Kidney (tissue), 14 donors: Measurements from ENCODE around the gene XAB2. TPM values are rescaled to one million over a fixed set of nuclear protein-coding genes. Genes with fewer than 3 reads are reported as not detected.

Experiments
- DNase-seq, 5 donors: peaks; one replicate each; pipeline ENCODE4 v3.0.0-alpha.2; 2013 to 2020
- FAIRE-seq: peaks from 2 replicates; lab custom pipeline; 2012; peaks lifted over from hg19 to GRCh38; lab: Jason Lieb, UNC
- H3K27ac ChIP-seq, 2 donors: one replicate each; pipeline ENCODE4 v1.7.0; 2013; ENCODE audit warnings: low read depth in 2 of 2, low read length in 2 of 2, inconsistent platforms in 1 of 2
- H3K27me3 ChIP-seq: one replicate; pipeline ENCODE4 v1.7.1; 2013; ENCODE audit warnings: low read length, inconsistent platforms; ENCODE audit not compliant: control insufficient read depth, insufficient read depth
- H3K36me3 ChIP-seq, 3 donors: one replicate each; pipeline versions ENCODE4 v1.7.0 to v1.7.1; 2013; ENCODE audit warnings: low read length in 3 of 3, control low read depth in 1 of 3, inconsistent platforms in 1 of 3; ENCODE audit not compliant: insufficient read depth in 3 of 3, control insufficient read depth in 2 of 3
- H3K4me1 ChIP-seq, 3 donors: one replicate each; pipeline versions ENCODE4 v1.7.0 to v1.7.1; 2013; ENCODE audit warnings: low read length in 3 of 3, inconsistent platforms in 1 of 3, low read depth in 1 of 3; ENCODE audit not compliant: control insufficient read depth in 2 of 3, insufficient read depth in 2 of 3
- H3K4me3 ChIP-seq, 3 donors: one replicate each; pipeline versions ENCODE4 v1.7.0 to v1.8.1; 2013; ENCODE audit warnings: low read length in 3 of 3, control low read depth in 1 of 3, inconsistent platforms in 1 of 3
- H3K9ac ChIP-seq, 3 donors: one replicate each; pipeline versions ENCODE4 v1.7.0 to v1.7.1; 2013; ENCODE audit warnings: low read length in 3 of 3, control low read depth in 1 of 3, inconsistent platforms in 1 of 3
- H3K9me3 ChIP-seq, 3 donors: one replicate each; pipeline versions ENCODE4 v1.7.0 to v1.7.1; 2013; ENCODE audit warnings: low read length in 3 of 3, control low read depth in 1 of 3, inconsistent platforms in 1 of 3; ENCODE audit not compliant: control insufficient read depth in 2 of 3, insufficient read depth in 1 of 3
- CTCF ChIP-seq: IDR thresholded peaks from 3 replicates; pipeline ENCODE4 v1.5.1; 2012; ENCODE audit warnings: mild to moderate bottlenecking, moderate library complexity, borderline replicate concordance; ENCODE audit not compliant: insufficient read depth; ENCODE audit errors: extremely low read depth
- intact Hi-C: fragments of 100-400 bp; cut with DNase I; formaldehyde crosslinking; loops from one replicate; pipeline ENCODE4 v1.11.1; 2022
- polyA plus RNA-seq: library from polyadenylated mRNA; stranded (reverse); fragments of 350-450 nt; fragmentation: Illumina TruSeq; extraction: RNeasy Lipid Tissue Mini Kit (QIAGEN cat#74804); gene quantifications from one replicate; pipeline ENCODE4 v1.2.3, GENCODE V29; 2014; ENCODE audit warnings: low read depth, low replicate concordance; ENCODE audit not compliant: insufficient read depth
- total RNA-seq: library from RNA; stranded (reverse); fragmentation: NEBNext Ultra II Directional; extraction: Animal tissue kit (Norgen Biotek cat#: 25700); gene quantifications from one replicate; pipeline ENCODE4 v1.2.1, GENCODE V29; 2021
- donor health status: control.
- donor health status: control.
- donor health status: control.
- donor health status: control.
- donor health status: control.
- donor health status: DM: yes; HTN: yes; CAD: no.
- donor health status: Normal renal cell carcinoma (clear cell type).

XAB2 gene
- total and polyA plus RNA-seq, 2 donors from 2014 or later = 34.2 to 44.4 TPM

GRCh38 chr19:7631577-7631976 is 2.2 kb upstream of the XAB2 start:
- H3K4me1 ChIP-seq = peaks cover 0 to 31% (median 7%) of the 10 kb centered on the region in 3 donors
- H3K36me3 ChIP-seq = peaks cover 0 to 6% (median 3%) of the 10 kb centered on the region in 3 donors
- no peak for TF ChIP-seq CTCF
- H3K27me3 ChIP-seq = no peaks in the 10 kb centered on the region
- H3K27ac ChIP-seq = no peak overlapping the region
- DNase-seq = no peak
- H3K9me3 ChIP-seq = no peaks in the 10 kb centered on the region
- no peak for FAIRE-seq
- intact Hi-C loops = no loop called here
- no peak overlapping the region for H3K4me3 ChIP-seq
- no peak overlapping the region for H3K9ac ChIP-seq

GRCh38 chr19:7628589-7629311 is 595 bp downstream of the XAB2 start:
- Histone ChIP-seq H3K9ac (peak overlapping the region; percentile 77 to 99 (median 93)), H3K27ac (peak overlapping the region; percentile 68), H3K9me3 (no peaks in the 10 kb centered on the region), H3K4me3 (peak overlapping the region; percentile 91 to 99 (median 99)), H3K4me1 (peaks cover 0 to 21% (median 7%) of the 10 kb centered on the region in 3 donors), H3K36me3 (peaks cover 0 to 17% (median 3%) of the 10 kb centered on the region in 3 donors), H3K27me3 (no peaks in the 10 kb centered on the region)
- FAIRE-seq = no peak
- TF ChIP-seq CTCF = no peak
- intact Hi-C loops = no loop called here
- DNase-seq = no peak

- H3K27ac ChIP-seq = no peak overlapping the region
- H3K4me3 ChIP-seq = no peak overlapping the region
- H3K9me3 ChIP-seq = no peaks in the 10 kb centered on the region
- no peak for FAIRE-seq
- peaks cover 6 to 33% (median 10%) of the 10 kb centered on the region in 3 donors for H3K36me3 ChIP-seq
- no peaks in the 10 kb centered on the region for H3K27me3 ChIP-seq
- no peak overlapping the region for H3K9ac ChIP-seq
- no peak for DNase-seq
- TF ChIP-seq CTCF = no peak
- intact Hi-C loops = no loop called here
- H3K4me1 ChIP-seq = peaks cover 0 to 21% (median 7%) of the 10 kb centered on the region in 3 donors
These were observed 2.2 kb downstream of the XAB2 start for GRCh38 chr19:7627166-7627565.
